Measurements from ENCODE around the gene TOPBP1. TPM values are rescaled to one million over a fixed set of nuclear protein-coding genes. Genes with fewer than 3 reads are reported as not detected.

The TOPBP1 gene
- polyA plus RNA-seq, 10 donors: 21.9 to 36.9 (median 26.7) TPM

- no peak for DNase-seq
These were observed 50.2 kb downstream of the TOPBP1 start for GRCh38 chr3:133611534-133611933.

GRCh38 chr3:133610031-133610430 is 51.7 kb downstream of the TOPBP1 start:
- no peak for DNase-seq

GRCh38 chr3:133608388-133608787 is 53.4 kb downstream of the TOPBP1 start:
- no peak for DNase-seq

GRCh38 chr3:133607816-133608215 is 53.9 kb downstream of the TOPBP1 start:
- no peak for DNase-seq

- no peak for DNase-seq
These were observed 54.8 kb downstream of the TOPBP1 start for GRCh38 chr3:133606902-133607301.

- no peak for DNase-seq
These were observed 55.4 kb downstream of the TOPBP1 start for GRCh38 chr3:133606342-133606741.

- DNase-seq: no peak
These were observed 61.1 kb downstream of the TOPBP1 start for GRCh38 chr3:133600572-133601081.

GRCh38 chr3:133599280-133599679 is 62.5 kb downstream of the TOPBP1 start:
- no peak for DNase-seq

- no peak for DNase-seq
These were observed 63.3 kb downstream of the TOPBP1 start for GRCh38 chr3:133598405-133598804.

GRCh38 chr3:133595341-133595740 is 66.4 kb downstream of the TOPBP1 start:
- no peak for DNase-seq

GRCh38 chr3:133593243-133593642 is 68.5 kb downstream of the TOPBP1 start:
- no peak for DNase-seq

- no peak for DNase-seq
These were observed 68.9 kb downstream of the TOPBP1 start for GRCh38 chr3:133592843-133593242.

GRCh38 chr3:133591271-133591742 is 70.4 kb downstream of the TOPBP1 start:
- DNase-seq: peak in 1 of 3 donors; percentile 33

- no peak for DNase-seq
These were observed 72.2 kb downstream of the TOPBP1 start for GRCh38 chr3:133589503-133589902.

GRCh38 chr3:133588784-133589465 is 72.8 kb downstream of the TOPBP1 start:
- DNase-seq: no peak

GRCh38 chr3:133588035-133588434 is 73.7 kb downstream of the TOPBP1 start:
- DNase-seq: no peak

GRCh38 chr3:133583396-133583795 is 78.3 kb downstream of the TOPBP1 start:
- DNase-seq: no peak

GRCh38 chr3:133578548-133579191 is 83.1 kb downstream of the TOPBP1 start:
- peak; percentile 26 to 54 (median 27) for DNase-seq

GRCh38 chr3:133576169-133576568 is 85.6 kb downstream of the TOPBP1 start:
- no peak for DNase-seq

- DNase-seq: no peak
These were observed 86.7 kb downstream of the TOPBP1 start for GRCh38 chr3:133575086-133575485.

GRCh38 chr3:133574260-133574881 is 87.4 kb downstream of the TOPBP1 start:
- peak; percentile 56 to 90 (median 78) for DNase-seq

- DNase-seq: no peak
These were observed 88.0 kb downstream of the TOPBP1 start, which contains the start of gene CDV3 for GRCh38 chr3:133573629-133574194. CDV3 (plus strand) TSS chr3:133573686; CDS start chr3:133574045, 359 bp downstream.

Data from muscle of back (tissue), 11 donors.